NCI-H524 treated with DMSO at 0.1 percent for 48 hours (cell line): Measurements from ENCODE around the gene TMEM117.
"Not testable (repeated sequence)": the region's sequence is repeated elsewhere in the genome, so short reads cannot be mapped to it uniquely, and the experiment has no call there.

Experiments used
- DNase-seq: peaks from one replicate; lab custom pipeline; 2025; lab: John Stamatoyannopoulos, UW

TMEM117 gene

DNA sequence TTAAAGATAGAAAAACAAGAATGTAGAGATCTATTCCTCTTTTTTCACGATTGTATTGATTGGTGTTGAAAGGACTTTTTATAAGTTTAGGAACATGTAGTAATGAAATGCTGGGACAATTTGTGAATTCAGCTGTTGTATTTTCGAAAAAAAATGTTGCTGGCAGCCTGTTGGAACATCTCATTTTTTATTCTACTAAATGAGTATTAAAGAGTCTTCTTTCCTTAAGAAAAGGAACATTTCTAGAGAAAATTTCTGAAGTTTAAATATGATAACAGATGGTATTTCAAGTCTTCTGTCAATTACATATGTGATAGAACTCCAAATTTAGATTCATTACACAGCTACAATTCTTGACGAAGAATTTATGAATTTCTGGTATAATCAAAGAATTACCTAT is 189.6 kb downstream of the TMEM117 start:
- no peak for DNase-seq

DNA sequence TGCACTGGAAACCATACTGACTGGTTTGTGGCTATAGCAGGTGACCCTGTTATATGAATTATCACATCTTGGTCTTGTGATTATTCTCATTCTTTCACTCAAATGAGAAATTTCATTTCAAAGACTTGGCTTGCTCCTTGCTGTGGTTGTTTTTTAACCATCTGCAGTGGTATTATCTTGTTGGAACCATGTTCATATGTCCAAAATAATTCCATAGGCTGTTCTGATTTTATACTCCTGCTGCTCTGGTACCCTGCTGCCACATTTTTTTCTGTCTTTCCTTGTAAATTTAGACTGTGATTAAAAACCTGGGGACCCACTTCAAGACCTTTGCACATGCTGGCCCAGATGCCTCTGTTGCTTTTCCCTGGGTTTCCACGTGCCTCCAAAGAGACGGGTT is 190.2 kb downstream of the TMEM117 start:
- DNase-seq = no peak

GRCh38 chr12:44026926-44027325 is 191.0 kb downstream of the TMEM117 start:
- not testable (repeated sequence) for DNase-seq

- no peak for DNase-seq
These were observed 193.3 kb downstream of the TMEM117 start for GRCh38 chr12:44029194-44029593.

GRCh38 chr12:44031472-44032185 is 195.7 kb downstream of the TMEM117 start:
- DNase-seq = no peak

DNA sequence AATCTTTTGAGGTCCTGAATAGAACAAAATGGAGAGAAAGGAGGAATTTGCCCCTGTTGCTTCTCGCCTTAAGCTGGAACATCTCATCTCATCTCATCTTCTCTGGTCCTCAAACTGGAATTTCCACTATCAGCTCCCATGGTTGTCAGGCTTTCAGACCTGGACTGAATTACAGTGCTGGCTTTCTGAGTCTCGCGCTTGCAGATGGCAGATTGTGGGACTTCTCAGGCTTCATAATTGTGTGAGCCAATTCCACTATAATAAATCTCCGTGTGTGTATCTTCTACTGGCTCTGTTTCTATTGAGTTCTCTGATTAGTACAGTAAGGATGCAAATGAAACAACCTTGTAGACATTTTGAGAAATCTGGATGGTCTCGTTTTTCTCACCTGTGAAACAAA is 199.0 kb downstream of the TMEM117 start:
- DNase-seq = no peak

DNA sequence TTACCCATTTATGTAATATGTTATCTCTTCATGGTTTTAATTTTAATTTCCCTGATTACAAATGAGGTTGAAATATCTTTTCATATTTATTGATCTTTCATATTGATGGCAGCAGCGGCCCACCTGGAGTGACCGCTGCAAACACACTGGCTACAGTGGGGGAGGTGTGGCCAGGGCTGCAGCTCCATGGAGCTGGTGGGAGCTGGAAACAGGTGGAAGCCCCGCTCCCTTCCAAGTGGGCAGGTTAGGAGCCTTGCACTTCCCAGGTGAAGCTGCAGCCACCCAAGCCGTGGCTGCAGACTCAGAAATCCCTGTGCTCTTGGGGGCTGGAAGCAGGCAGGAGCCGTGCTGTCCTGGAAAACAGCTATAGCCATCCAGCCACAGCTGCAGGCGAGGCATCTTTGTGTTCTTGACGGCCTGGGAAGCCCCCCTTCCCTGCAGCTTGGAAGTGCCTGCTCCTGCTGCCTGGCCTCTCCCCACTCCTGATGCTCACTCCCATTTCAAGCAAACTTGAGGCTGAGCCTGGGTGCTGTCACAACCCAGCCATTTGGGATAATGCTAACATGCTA is 201.1 kb downstream of the TMEM117 start:
- no peak for DNase-seq

GRCh38 chr12:44038411-44038810 is 202.5 kb downstream of the TMEM117 start:
- DNase-seq = no peak

DNA sequence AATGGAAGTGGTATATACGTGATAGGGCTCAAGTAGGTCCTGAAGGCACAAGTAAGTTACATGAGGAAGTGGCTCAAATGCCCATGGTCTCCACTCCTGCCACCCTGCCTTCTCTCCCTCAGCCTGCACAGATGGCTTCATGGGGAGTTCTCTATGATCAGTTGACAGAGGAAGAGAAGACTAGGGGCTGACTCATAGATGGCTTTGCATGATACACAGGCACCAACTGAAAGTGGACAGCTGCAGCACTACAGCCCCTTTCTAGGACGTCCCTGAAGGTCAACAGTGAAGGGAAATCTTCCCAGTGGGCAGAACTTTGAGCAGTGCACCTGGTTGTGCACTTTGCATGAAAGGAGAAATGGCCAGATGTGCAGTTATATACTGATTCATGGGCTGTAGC is 208.6 kb downstream of the TMEM117 start:
- DNase-seq = not testable (repeated sequence)

GRCh38 chr12:44046732-44047417 is 211.0 kb downstream of the TMEM117 start:
- DNase-seq = no peak

DNA sequence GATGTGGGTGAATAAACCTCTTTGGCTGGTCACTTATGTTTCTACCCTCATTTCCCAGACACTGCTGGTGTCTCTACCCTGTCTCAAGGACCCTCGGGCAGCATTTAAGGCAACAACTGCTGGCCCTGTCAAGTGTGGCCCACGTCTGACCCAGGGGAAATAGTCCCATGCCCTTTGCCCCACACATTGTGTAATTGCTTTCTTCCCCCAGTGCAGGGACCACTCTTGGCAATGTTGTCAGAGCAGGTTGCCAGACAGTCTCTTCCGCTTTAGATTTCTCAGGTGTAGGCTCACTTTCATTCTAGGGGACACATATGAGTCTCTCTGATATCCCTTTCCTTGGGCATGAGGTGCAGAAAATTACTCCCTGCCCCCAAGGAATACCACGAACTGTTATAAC is 216.7 kb downstream of the TMEM117 start:
- DNase-seq = no peak

DNA sequence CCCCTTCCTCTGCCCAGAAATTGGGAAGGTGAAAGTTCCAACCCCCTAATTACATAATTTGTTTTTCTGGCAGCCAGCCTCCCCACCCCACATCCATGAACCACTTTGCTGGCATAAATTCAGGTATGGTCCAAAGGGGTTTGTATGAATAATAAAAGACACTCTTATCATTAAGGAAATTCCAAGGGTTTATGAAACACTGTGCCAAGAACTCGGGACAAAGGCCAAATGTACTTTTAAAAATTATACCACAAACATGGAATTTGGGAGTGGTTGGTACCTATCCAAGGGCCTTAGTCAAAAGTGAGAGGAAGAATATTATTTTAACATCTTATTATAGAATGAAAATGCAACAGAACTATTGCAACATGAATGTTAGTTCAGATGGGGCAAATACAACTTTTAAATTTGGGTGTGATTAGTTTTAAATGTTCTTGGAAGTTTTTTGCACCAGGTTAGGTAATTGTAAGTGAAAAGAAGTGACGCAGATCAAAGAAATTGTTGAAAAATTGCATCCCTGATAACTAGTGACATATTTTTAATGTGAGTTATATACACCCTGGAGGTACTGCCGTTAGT is 217.8 kb downstream of the TMEM117 start:
- no peak for DNase-seq

DNA sequence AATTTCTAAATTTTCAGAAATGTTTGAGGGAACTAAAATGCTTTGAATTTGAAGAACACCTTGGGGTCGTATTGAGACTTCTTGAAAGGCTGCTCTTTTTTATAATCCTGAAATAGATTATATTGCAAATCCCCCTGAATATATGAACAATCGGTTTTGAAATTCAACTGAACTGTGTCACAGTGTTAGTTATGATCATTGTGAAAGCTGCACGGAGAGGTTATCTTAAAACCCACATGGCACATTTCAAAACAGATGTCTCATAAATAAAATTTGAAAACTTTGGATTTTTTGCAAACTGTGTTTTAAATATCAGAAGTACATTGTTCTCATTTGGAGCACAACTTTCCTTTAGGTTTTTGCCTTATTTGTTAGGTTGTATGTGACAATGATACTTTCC is 218.4 kb downstream of the TMEM117 start:
- no peak for DNase-seq

DNA sequence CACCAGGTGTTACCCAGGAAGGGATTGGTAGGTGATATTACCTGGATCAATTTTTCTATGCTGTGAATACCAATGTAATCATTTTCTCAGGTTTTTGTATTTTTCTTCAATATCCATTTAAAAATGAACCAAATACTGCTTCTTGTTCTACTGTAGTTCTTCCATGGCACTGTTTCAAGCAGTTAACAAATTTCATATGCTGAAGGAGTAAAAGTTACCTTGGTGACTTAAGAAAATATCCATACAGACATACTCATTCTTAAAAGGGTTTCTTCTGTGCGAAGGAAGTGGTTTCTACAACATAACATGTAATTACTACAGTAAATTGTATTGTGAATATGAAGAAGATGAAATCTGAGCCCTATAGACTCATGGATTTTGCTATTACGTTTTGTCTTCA is 222.5 kb downstream of the TMEM117 start:
- no peak for DNase-seq

DNA sequence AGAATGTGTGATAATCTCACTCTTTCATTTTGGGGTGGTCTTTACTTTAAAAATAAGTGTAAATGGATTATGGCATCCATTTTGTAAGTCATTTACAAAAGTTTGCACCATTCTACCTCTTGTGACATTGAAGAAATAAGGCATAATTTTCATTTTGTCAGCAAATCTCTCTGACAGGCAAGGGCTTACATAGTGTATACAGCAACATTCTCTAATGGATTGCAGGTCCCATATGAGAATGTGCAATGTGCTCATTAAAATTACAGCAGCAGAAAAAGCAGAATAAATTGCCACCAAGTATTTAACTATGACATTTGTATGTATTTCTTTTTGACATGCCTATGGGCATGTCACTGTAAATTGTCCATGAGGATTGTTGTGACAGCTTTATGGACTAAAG is 223.6 kb downstream of the TMEM117 start:
- no peak for DNase-seq

DNA sequence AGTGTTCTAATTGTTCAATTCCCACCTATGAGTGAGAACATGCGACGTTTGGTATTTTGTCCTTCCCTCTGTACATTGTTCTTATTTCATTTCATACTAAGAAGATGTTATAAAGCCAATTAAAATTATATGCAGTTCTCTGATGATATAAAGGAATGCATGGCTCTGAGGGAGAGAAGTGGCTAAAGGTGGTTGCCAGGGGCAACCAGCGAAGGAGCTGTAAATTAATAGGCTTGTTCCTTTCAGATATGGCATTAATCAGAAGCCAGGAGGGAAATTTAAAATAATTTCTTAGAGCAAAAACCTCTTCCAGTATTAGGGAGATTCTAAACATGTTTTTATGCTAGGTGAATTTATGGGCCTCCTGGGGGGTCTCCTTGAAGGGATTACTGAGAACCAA is 227.8 kb downstream of the TMEM117 start:
- peak; percentile 27 for DNase-seq

- no peak for DNase-seq
These were observed 241.0 kb downstream of the TMEM117 start for GRCh38 chr12:44076871-44077270.

- DNase-seq = no peak
These were observed 241.4 kb downstream of the TMEM117 start for GRCh38 chr12:44077294-44077693.

DNA sequence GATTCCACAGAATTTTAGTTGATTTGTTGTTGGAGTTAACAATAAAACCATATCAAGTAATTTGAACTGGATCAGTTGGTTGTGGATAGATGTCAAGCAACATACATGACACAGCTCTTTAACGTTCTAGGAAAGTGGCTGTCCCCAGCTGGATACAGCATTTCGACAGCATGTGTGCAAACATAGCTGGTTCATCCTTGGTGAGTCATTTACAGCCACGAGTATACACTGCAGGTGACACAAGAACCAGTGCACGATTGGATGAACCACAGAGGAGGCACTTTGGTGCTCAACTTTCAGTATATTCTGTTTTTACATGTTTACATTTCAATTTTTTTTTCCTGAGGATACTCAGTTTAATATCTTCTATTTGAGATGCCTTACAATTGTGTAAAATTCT is 242.4 kb downstream of the TMEM117 start:
- no peak for DNase-seq

DNA sequence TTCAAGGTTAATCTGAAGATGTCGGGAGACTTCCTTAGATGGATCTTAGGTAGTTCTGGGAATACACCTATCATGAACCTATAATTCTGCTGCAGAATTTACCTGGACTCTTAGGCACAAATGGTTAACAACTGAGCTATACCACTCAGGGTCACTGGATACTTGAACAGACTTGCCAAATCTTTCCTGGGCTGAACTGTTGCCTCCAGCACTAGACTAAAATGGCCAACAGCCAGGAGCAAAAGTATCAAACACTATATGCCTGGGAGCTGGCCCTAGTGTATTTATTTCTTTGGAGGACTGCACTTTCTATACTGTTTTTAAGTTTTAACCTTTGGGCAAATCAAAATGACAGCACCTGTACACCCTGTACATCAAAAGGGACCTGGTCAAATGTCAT is 252.8 kb downstream of the TMEM117 start:
- no peak for DNase-seq

DNA sequence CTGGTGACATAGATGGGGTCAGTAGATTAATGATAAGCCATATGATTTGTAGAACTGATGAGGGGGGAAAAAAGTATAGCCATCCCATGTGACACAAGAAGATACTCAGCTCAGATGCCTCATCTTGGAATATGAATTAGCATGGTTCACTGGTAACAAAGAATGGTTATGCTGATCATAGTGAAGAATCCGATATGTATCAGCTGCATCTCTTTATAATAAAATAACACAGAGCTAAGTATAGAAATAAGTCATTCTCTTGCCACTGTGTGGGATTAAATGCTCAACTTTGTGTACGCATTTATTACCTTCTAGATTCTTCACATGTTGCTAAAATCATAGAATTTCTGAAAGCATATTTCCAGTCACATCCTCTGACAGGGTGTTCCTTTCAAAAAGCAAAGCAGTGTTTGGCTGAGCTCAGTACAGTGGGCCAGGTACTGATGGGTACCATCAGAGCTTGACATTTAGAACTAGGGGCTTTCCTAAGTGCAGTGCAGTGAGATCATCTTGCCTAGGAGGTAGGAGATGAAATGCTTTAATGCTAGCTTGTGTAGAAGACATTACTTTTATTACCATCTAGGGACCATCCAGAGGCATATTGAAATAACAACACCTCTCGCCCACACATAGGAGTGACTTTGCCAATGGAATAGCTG is 256.2 kb downstream of the TMEM117 start:
- no peak for DNase-seq

- DNase-seq = peak; percentile 47
These were observed 262.9 kb downstream of the TMEM117 start for GRCh38 chr12:44098786-44099185.

DNA sequence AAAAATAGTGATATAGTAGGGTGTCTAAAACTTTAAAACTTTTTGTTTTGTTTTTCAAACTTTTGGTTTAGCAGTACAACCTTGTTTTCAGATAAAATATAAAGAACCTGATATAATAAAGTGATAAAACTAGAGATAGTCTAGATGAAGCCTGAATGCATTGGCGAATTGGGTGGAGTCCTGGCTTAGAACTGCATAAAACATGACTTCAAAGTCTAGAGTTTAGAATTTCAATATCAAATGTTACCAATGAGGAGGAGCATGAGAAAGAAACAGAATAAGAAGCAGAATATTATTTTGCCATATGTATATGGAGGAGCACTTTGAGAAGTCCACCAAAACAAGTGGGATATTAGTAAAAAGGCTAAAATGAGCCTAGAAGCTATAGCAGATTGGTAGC is 263.6 kb downstream of the TMEM117 start:
- DNase-seq = no peak
